HG03097 (cell line): ENCODE results near the gene KRTAP1-4.
"Not testable (repeated sequence)": the region's sequence is repeated elsewhere in the genome, so short reads cannot be mapped to it uniquely, and the experiment has no call there.

Experiments
- ATAC-seq: cut with Tn5 transposase; IDR thresholded peaks from one replicate; pipeline ENCODE4 v1.9.1; 2021; ENCODE audit not compliant: unreplicated experiment, low FRiP score

Gene KRTAP1-4

GRCh38 chr17:41009301-41009760 is 20.7 kb downstream of the KRTAP1-4 start:
- no peak for ATAC-seq

- ATAC-seq: no peak
These were observed 21.2 kb downstream of the KRTAP1-4 start, which contains the start of gene KRTAP3-1 for GRCh38 chr17:41008811-41009210. TSS of gene KRTAP3-1 (minus strand) at chr17:41009128. CDS start at chr17:41009074, 54 bp downstream.

DNA sequence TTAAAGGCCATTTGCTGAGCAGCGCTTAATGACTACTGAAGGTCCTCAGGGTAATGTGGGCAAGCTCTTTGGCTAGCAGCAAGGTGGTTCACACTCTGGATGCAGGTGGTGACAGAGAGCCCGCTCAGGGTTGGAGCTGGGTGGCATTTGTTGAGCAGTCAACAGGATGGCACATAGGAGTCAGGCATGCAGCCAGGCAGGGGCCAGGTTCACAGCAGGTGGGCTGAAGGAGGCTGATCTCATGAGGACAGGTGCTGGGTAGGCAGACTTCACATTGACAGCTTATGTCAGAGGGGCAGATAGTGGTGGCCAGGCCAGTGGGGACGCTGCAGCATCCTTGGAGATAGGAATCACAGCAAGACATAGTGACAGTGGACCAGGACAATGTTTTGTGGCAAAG is 25.6 kb downstream of the KRTAP1-4 start:
- ATAC-seq: no peak

DNA sequence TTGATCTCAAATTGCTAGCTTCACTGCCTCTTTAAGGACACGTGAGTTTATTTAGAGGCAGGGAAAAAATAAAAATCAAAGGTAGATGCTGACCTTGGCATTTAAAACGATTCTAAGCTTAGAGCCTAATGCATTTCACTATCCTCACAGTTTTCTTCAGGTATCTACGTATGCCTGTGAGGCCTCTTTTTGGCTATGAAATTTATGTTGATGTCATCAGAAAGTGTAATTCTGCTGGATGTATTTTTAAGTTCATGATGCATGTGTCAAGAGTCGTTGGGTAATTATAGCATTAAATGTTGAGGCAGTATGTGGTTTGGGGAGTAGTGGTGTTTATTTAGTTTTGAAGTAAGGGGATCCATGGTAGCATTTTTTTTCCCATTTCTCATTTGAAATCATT is 26.1 kb downstream of the KRTAP1-4 start:
- ATAC-seq: no peak

DNA sequence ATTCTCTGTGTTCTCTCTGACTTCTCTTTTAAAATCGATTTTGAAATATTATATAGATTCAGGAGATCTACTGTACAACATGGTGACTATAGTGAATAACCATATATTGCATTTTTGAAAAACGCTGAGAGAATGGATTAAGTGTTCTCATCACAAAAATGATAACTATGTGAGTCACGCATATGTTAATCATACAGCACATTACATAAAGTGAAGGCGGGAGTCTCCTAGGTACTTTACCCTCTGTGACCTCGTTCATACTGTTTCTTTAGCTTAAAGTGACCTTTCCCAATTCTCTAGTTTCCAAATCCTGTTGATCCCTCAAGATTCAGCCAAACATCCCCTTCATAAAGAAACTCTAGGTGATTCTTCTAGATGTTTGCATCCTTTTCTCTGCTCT is 27.2 kb downstream of the KRTAP1-4 start:
- ATAC-seq: no peak

GRCh38 chr17:41001795-41002194 is 28.2 kb downstream of the KRTAP1-4 start:
- ATAC-seq: no peak

DNA sequence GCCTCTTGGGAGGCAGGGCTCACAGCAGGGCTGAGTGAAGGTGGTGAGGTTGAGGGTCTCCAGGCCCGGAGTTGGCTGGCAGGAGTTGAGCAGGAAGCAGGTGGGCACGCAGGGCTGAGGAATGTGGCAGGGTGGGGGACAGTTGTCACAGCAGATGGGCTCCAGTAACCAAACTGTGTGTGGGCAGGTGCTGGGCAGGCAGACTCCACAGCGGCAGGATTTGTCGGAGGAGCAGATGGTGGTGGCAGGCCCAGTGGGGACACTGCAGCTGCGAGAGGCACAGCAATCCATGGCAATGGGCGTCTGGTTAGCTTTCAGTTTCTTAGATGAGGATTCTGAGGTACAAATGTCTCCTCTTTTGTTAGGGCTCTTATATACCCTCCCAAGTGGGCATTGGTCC is 30.4 kb downstream of the KRTAP1-4 start, which contains the start of gene KRTAP3-2:
Gene KRTAP3-2, minus strand, starts transcription at position 344 of the 400 bp plus-strand sequence. Its CDS starts 53 bp downstream, at position 291.
- not testable (repeated sequence) for ATAC-seq

DNA sequence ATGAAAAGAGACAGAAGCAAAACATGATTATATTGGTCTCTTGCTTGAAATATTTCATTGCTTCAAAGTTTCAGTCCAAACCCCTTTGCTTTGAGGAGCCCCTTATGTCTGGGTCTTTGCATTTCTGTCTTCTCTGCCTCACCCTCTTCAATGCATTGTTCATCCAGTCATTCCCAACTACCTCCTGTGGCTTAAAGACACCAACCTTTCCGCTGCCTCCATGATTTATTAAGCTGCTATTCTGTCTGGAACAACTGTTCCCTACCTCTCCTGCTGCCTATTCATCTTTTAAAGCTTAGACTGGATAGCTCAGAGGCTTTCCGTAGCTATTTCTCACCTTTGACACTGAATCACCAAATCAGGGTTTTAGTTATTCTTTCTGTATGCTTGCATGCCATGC is 32.6 kb downstream of the KRTAP1-4 start:
- no peak for ATAC-seq

DNA sequence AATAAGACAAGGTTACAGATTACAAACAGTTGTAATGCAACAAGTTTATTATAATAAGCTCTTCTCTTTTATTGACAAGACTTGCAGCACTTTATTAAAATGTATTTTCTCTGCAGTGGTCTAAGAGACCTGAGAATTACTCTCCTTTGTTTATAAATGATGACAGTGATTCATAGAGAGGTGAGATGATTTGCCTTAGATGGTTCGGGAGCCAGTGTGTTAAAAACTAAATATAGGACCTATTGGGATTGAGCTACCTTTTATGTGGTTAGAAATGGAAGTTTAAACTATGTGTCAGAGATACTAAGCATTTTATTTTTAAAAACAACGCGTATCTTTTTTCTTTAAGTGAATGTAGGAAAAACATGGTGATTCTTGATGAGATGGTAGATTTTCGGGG is 33.2 kb downstream of the KRTAP1-4 start:
- ATAC-seq: no peak

- ATAC-seq: no peak
These were observed 34.9 kb downstream of the KRTAP1-4 start for GRCh38 chr17:40995116-40995515.

- ATAC-seq: no peak
These were observed 36.2 kb downstream of the KRTAP1-4 start, which contains the start of gene KRTAP3-3 for GRCh38 chr17:40993839-40994238. TSS of gene KRTAP3-3 (minus strand) at chr17:40994164. CDS start at chr17:40994097, 67 bp downstream.

DNA sequence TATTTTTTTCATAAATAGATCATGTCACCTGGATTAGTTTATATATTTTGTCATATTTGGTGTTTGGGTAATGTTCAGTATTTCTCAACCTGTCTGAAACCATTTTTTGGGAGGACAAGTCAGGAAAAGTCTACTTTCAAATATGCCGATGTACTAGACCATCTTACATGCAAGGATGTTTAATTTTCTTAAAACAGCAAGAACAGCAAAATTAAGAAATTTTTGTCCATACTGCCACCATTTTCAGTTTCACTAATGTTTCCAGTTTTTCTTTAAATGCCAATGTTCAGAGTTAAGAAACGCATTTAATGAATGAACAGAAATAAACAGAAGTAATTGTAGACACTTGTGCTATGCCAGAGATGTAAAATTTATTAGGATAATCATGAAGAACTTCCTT is 36.9 kb downstream of the KRTAP1-4 start:
- ATAC-seq: no peak

DNA sequence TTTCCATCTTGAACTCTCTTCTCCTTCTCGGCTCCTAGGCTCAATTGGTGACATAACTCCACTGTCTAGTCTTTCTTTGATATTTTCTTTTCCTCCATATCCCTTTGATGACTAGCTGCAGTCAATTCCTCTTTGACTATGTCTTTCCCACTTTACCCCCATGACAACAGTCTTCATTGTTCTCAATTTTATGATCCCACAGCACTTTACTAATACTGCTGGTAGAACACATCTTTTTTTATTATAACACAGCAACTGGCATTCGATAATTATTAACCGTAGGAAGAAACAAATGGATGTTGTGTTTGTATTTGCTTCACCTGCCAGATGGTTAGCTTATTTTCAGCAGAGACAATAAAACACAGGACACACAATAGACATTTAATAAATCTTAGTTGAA is 37.3 kb downstream of the KRTAP1-4 start:
- no peak for ATAC-seq

GRCh38 chr17:40986920-40987319 is 43.1 kb downstream of the KRTAP1-4 start:
- no peak for ATAC-seq

- no peak for ATAC-seq
These were observed 45.8 kb downstream of the KRTAP1-4 start, which contains the start of gene KRT40 for GRCh38 chr17:40984226-40984625. TSS of gene KRT40 (minus strand) at chr17:40984326. CDS start at chr17:40984273, 53 bp downstream.

- no peak for ATAC-seq
These were observed 48.9 kb downstream of the KRTAP1-4 start for GRCh38 chr17:40981115-40981514.

GRCh38 chr17:40980596-40980995 is 49.4 kb downstream of the KRTAP1-4 start:
- ATAC-seq: no peak

GRCh38 chr17:40980117-40980516 is 49.9 kb downstream of the KRTAP1-4 start:
- ATAC-seq: no peak
